Panc1 (cell line): ENCODE results near the gene PHF14.

Experiments used
- CTCF ChIP-seq: fragments of 450-650 bp; IDR thresholded peaks from 2 replicates; pipeline ENCODE4 v1.5.1; 2017; ENCODE audit warnings: mild to moderate bottlenecking
- POLR2AphosphoS5 ChIP-seq: IDR thresholded peaks from 2 replicates; pipeline ENCODE4 v1.6.1; 2012; ENCODE audit warnings: mild to moderate bottlenecking, low read depth, low read length, moderate library complexity

DNA sequence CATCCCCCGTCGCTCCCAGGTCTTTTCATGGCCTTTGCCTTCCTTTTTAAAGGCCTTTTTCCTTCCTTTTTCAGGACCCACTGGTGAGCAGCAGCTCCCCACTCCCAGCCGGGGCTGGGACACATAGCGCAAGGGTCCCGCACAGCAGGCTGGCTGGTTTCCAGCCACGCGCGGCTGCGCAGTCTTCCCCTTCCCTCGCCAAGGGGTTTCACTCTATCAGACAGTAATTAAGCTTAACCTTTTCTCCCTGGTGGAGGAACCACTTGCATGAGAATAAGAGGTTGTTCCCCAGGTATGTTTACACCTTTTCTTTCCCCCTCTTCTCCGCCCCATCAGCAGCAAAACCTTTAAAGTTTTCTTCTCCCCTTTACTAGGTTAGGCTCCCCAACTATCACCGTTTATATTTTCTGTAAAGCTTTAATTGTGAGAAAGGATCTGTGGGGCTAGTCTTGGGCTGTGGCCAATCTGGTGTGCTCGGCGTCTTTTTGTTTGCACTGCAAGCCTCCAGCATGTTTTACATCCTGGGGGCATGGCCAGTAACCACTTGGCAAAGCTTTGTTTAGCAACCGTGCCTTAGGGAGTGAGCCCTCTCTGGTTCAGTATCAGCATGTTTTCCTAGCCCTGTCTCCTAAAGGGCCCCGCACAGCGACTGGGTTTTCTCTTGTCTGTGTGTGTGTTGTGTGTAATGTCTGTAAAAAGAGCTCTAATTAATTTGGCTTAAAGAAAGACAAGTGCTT, 219.6 kb downstream of the PHF14 start:
- no peak for TF ChIP-seq POLR2AphosphoS5
- no peak for TF ChIP-seq CTCF
